Coronary artery (tissue), 2 donors: ENCODE data around the gene GSTM1.

ENCODE experiments used
- DNase-seq: peaks from one replicate; pipeline ENCODE4 v3.0.0-alpha.2; 2017; ENCODE audit warnings: low spot score
- H3K27ac ChIP-seq, 2 donors: fragments of 200-600 bp; sonication (generic); one replicate each; pipeline ENCODE4 v1.5.1; 2016 to 2019
- H3K4me3 ChIP-seq: fragments of 200-600 bp; sonication (generic); 2 replicates; pipeline ENCODE4 v1.5.1; 2016; ENCODE audit warnings: mild to moderate bottlenecking, moderate library complexity
- CTCF ChIP-seq: fragments of 200-600 bp; sonication (generic); IDR thresholded peaks from one replicate; pipeline ENCODE4 v1.5.1; 2019; ENCODE audit warnings: antibody characterized with exemption

The GSTM1 gene

GRCh38 chr1:109730666-109731065 is 43.0 kb downstream of the GSTM1 start:
- DNase-seq: no peak
- TF ChIP-seq CTCF: no peak
- H3K4me3 ChIP-seq: no peak overlapping the region
- no peak overlapping the region for H3K27ac ChIP-seq

GRCh38 chr1:109732390-109732881 is 44.8 kb downstream of the GSTM1 start:
- Histone ChIP-seq H3K4me3 (no peak overlapping the region), H3K27ac (no peak overlapping the region)
- no peak for TF ChIP-seq CTCF
- no peak for DNase-seq

GRCh38 chr1:109733236-109733870 is 45.7 kb downstream of the GSTM1 start:
- no peak for TF ChIP-seq CTCF
- no peak overlapping the region for H3K4me3 ChIP-seq
- no peak for DNase-seq
- no peak overlapping the region for H3K27ac ChIP-seq

GRCh38 chr1:109739738-109740614 is 52.4 kb downstream of the GSTM1 start:
- peak; percentile 85 for DNase-seq
- Histone ChIP-seq H3K27ac (peak overlapping the region; percentile 77 to 82), H3K4me3 (peak overlapping the region; percentile 80)
- TF ChIP-seq CTCF: no peak

GRCh38 chr1:109740615-109741373 is 53.2 kb downstream of the GSTM1 start, which contains the start of gene GSTM3:
TSS of gene GSTM3 (minus strand) at chr1:109741038. CDS start at chr1:109740287, 751 bp downstream.
- peak within 1 kb of the TSS; percentile 77 to 82 for H3K27ac ChIP-seq
- TF ChIP-seq CTCF: no peak
- H3K4me3 ChIP-seq: peak within 1 kb of the TSS; percentile 80
- no peak for DNase-seq
